Measurements from ENCODE around the gene SLC15A4.
A peak's percentile ranks its signal among the peaks of the same experiment; 100 is the strongest.
"Not testable (repeated sequence)": the region's sequence is repeated elsewhere in the genome, so short reads cannot be mapped to it uniquely, and the experiment has no call there.

SLC15A4 gene

DNA sequence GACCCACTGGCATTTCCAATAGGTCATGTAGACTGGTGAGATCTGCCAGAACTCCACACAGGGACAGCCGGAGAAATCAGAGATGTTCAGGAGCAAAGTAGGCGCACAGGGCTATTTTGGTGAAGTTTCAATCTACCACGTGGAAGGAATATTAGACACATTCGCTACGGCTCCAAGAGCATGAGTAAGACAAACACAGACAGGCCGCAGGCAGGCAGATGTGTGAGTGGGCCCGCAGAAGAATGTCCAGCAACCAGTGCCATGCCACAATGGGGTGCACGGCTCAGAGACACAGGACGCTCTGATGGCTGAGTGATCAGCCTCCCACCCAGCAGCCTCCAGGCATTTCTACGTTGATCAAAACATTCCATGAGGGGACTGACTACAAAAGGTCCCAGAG lies 10.4 kb downstream of the SLC15A4 start:
- DNase-seq: no peak

DNA sequence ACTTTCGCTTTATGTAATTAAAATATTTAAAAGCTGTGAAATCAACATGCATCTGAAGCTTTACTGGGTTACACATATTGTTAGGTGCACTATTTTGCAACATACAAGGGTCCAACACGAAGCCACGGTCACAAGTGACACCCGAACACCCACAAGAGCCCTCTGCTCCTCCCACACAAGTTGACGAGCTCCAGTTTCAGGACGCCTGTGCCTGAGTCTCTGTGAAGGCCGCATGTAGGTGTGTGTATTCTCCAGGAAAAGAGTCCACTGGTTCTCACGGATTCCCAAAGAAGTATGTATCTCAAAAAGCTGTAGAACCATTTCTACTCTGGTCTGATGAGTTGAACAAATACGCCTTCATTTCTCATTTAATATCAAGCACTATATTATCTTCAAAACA lies 12.0 kb downstream of the SLC15A4 start:
- peak; percentile 38 for DNase-seq

DNA sequence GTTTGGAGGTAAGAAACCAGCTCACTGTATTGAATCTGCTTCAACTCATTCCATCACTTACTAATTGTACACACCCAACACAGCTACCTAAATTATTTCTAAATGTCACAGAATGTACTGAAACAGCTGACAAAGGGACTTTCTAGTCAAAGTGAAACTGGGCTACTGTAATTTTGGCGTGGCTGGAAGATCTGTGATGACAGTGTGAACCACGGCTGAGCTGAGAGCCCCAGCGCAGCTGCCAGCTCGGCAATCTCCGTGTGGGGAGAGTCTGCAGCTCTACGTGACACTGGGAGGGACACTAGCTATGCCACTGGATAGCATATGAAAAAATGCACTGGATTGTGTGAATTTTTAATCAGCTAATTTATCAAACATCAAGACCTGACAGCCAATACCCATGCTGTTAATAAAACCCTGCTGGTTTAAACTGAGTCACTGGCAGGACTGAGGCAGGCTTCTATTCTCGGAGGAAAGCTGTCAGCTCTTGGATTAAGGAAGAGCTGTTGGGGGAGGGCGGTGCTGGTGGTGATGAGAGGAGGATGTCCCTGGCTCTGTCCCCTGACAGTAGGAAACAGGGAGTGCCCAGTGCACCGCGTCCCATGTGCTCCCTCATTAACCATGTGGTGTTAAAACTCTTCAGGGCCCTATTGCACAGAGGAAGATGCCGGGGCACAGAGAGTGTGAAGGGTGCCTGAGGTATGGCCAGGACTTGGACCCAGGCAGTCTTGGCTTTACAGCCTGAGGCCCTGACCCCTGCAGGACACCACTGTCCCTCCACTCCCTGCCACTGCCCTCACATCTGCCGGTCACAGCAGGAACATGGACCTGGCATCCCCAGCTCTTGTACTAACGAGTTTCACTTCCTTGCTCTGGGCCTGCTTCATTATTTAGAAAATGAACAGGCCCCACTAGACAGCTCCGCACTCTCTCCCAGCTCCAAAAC lies 13.3 kb downstream of the SLC15A4 start:
- peak; percentile 34 for DNase-seq

DNA sequence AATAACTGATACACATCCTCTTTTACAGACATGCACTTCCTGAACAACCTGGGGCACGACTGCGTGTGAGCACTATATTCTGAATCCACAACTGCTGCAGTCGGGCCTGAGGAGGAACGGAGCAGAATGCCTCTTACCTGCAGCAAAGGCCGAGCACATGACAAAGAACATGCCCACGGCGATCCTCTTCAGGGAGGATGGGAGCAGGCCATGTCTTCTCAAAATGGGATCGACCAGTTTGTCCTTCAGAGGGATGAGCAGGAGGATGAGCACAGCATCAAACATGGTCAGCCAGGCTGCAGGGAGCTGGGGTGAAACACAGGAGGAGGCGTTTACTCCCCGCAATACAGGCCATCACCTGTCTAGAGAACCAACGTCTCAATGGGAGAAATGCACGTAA lies 15.1 kb downstream of the SLC15A4 start:
- no peak for DNase-seq

DNA sequence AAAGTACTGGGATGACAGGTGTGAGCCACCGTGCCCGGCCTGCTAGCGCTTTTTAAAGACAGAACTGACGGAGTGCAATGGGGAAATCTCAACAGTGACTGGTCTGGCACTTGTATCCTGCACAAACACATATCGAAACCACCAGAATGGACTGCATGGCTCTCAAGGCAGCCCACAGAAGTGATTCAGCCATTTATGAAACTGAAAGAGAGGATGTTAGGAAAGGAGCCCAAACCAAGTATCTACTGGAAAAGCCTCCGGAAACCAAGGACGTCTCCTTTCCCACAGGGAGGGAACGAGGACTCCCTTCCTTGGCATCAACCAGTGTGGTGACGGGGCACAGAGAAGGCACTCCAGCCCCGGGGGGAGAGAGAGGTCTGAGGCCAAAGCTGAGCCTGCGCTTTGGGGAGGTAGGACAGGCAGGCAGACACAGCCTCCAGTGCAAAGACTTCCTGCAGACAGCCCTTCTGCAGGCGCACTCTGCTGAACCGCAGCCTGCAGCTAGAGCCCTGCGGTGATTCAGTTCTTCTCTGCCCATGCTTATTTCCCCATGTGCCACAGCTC lies 16.5 kb downstream of the SLC15A4 start:
- DNase-seq: no peak

DNA sequence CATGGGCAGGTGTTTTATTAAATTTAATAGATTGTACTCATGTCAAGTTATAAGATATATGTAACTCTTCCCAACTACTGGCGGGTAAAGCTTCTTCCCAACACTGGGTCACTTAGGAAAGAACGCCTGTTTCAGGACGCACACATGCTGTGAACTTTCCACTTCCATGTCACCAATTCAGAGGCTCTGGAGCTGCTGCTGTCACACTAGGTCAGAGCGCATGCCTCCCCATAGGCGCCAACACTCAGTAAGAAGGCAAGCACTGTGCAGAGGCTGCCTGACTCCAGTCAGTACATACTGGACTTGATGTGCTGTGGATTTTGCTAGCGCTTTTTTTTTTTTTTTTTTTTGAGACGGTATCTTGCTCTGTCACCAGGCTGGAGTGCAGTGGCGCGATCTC lies 17.2 kb downstream of the SLC15A4 start:
- DNase-seq: no peak

DNA sequence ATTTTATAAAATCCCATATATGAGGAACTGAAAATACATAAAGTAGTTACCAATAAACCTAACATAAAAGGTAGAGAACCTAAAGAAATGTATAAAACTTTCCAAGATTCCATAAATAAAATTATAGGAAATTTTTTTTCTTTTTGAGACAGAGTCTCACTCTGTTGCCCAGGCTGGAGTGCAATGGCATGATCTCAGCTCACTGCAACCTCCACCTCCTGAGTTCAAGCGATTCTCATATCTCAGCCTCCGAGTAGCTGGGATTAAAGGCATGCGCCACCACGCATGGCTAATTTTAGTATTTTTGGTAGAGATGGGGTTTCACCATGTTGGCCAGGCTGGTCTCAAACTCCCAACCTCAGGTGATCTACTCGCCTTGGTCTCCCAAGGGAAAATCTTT lies 18.4 kb downstream of the SLC15A4 start:
- DNase-seq: not testable (repeated sequence)

DNA sequence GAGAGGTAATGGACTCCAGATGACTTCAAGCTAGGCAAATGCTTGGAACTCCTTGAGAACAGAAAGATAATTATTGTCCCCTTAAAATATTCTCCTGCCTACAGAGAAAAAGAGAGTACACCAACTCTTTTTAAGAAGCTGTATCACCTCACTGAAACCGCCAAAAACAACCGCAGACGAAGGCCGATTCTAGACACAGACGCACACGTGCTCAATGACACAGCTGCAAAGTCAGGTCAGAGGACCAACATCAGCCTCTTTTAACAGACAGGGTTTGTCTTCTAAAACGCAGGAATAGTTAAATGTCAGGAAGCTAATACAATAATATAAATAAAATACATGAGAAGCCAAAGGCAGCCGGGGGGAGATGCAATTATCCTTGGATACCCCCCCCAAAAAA lies 19.0 kb downstream of the SLC15A4 start:
- DNase-seq: no peak

DNA sequence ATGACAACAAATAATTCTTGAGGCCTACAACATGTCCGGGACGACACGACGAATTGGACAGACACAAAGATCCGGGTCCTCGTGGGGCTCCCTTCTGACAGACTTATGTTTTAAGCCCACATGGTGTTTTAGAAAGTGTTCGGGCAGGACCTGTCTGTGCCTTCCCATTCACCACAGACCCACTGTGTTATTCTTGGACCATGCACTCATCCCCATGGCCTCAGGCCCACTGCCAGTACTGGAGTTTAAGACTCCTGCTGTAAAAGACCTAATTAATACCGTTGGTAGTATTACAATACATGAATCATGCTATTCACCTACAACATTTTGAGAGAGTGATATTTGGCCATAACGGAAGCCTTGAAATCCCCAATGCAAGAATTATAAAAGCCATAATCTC lies 20.0 kb downstream of the SLC15A4 start:
- no peak for DNase-seq

DNA sequence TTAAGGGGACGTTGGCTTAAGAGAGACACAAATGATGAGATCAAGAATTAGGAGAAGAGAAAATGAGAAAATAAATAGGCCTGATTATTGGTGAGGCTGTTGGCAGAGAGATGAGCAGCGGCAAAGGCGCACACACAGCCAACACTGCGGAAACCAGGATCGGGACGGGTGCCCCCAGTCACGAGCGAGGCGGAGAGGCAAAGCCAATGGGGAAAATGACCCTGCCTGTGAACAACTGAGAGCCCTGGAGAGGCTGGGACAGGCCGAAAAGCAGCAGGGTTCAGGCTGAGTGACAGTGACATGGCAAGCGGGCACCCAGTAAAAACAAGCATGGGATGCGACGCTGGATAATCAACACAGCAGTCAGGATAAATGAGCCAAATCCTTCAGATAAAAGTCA lies 21.0 kb downstream of the SLC15A4 start:
- DNase-seq: no peak

DNA sequence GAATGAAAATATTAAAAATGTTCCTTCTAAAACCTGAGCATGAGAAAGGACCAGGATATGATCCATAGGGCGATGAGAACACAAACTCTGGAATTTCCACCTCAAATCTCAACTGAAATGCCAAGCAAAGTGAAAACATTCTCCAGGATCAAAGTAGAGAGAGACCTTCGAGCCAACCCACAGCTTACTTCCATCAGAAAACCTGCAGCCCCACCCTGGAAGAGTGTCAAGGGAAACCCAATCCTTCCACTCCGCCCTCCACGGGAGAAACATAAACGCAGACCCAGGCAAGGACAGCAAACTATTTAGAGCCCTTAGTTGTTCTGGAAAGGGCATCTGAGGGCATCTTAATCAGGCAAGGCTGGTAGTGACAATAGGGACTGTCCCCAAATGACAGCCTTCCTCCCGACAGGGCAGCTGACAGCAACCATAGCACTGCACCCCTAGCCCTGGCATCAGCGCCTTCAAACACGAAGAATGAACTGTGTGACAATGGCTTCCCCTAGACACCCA lies 21.8 kb downstream of the SLC15A4 start:
- DNase-seq: no peak

DNA sequence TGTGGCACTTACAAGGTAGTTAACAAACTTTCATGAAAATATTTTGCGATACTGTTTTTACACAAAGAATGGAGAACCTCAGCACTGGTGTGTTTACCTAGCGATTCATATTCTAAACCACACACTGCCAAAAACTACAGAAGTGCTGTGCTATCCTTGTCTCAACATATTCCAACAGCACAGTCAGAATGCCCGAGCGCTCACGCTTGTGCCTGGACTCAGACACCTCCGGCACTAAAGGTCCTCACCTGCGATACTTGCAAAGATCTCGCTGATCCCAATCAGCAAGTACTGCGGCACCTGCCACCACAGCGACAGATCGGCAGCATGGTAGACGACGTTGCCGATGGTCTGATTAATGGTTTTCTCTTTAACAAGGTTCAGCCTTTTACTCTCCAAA lies 23.2 kb downstream of the SLC15A4 start:
- DNase-seq: no peak

DNA sequence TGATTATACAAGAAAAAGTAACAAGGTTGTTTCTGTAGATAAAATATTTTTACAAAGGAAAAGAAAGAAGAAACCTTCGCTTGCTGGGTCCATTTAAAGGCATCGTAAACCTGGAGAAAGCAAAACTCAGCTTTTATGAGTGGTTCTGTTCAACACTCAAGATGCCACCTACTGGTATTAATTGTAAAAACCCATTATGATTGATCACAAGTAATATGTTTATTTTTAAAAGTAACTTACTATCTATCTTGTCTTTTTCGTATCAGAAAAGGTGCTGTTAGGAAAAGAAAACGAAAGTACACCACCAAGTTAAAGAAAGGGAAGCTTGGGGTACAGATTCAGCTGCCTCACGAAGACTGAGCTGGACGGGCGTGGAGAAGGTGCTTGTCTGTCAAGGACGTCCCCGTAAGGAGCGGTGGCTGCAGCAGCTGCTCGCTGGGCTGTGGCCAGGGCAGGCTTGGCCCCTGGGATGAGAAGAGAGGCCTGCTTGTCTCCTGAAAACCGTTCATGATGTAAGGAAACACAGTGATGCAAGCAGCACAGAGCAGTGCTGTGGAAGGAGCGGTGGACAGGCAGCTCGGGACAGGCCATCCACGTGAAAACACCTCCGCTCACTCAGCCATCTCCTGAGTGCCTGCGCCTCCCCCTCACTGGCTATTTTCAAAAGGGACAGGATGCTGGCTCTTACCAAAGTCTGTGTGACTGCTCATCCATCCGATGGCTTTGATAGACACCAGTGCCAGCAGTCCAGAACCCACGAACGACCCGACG lies 25.0 kb downstream of the SLC15A4 start:
- DNase-seq: no peak

DNA sequence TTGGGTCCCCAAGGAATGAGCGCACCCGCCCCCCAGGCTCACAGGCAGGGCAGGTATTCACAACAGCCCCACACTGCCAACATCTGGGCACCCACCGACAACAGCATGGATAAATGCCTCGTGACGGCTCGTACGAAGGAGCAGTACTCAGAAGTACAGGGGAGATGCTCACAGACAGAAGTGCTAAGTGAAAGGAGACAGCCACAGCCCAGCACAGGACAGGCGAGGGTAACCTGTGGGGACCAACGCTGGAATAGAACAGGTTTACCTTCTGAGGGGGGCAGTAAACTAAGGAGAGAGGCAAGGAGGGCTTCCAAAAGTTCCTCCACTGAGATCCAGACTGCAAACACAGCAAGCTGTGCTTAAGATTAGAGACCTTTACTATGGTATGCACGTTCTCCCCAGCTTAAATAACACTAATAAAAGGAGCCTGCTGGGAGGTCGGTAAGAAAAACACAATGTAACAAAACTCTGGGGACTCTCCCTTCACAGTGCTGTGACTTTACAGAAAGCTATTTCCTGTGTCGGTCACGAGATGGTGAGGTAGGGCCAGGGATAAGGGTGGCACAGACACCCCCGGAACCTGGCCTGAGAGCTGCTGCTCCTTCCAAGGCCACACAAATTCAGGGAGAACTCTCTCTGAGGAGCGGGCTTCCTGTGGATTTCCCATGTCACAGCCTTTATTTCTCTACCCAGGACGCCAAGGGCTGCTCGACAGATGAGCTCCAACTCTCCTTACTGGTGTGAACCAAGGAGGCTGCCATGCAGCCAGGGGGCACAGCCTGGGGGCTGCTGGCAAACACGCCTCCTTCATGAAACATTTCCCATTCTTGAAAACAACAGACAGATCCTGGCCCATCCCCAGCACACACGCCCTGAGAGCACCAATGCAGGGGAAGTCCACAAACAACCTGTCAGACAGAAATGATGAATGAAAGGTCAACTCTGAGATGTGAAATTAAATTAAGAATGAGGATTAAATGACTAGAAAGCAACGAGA lies 26.3 kb downstream of the SLC15A4 start:
- DNase-seq: no peak

DNA sequence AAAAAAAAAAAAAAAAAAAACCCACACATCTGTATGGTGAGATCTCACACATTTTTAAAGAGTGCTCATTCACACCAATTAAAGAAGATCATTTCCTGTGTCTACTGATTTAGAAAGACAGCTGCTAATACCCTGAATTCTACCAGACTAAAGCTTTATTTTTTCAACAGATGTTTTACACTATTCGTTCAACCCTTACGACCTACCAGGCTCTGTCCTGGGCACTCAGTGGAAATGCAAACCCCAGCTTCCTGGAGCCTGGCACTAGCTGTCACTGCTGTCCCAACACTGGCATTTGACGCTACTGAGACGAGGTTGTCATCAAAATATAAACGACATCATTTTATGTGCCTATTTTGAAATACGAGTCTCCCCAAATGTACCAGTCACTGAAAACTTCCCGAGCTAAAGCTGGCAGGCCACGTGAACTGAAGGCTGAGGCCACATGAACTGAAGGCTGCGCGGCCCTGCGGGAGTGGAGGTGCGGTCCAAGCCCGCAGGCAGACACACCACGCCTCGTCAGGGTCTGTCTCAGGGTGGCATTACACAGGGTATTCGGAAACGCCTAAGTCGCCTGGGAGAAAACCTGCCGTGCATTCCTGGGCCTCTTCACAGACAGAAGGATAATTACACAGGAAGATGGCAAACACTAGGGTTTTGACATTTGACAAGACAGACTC lies 27.2 kb downstream of the SLC15A4 start:
- peak; percentile 44 for DNase-seq

DNA sequence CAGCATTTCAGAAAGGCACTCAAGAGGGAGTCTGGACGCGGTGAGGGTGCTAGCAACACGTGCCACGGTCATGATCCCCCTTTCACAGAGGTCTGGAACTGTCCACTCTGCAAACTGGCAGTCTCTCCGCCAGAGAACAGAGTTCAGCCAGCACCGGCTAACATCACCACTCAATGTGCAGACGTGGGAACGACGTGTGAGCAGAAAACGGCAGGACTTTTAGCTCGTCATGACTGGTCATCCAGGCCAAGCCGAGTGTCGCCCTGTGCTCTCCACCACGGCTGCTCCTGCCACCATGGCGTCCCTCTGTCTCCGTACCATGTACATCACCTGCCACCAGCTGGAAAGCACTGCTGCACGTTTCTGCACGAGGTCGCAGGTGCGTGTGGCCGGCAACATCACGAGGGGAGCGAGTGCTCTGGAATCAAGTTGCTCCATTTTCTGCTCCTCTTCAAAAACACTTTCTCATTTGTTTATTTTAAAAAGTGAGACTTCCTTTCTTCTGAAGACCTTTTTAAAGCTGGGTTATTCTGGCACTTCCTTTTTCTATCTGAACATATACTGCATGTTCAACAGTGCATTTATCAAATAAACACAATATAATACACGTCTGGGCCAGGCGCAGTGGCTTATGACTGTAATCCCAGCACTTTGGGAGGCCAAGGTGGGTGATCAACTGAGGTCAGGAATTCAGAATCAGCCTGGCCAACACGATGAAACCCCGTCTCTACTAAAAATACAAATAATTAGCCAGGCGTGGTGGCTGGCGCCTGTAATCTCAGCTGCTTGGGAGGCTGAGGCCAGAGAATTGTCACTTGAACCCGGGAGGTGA lies 28.0 kb downstream of the SLC15A4 start:
- no peak for DNase-seq

DNA sequence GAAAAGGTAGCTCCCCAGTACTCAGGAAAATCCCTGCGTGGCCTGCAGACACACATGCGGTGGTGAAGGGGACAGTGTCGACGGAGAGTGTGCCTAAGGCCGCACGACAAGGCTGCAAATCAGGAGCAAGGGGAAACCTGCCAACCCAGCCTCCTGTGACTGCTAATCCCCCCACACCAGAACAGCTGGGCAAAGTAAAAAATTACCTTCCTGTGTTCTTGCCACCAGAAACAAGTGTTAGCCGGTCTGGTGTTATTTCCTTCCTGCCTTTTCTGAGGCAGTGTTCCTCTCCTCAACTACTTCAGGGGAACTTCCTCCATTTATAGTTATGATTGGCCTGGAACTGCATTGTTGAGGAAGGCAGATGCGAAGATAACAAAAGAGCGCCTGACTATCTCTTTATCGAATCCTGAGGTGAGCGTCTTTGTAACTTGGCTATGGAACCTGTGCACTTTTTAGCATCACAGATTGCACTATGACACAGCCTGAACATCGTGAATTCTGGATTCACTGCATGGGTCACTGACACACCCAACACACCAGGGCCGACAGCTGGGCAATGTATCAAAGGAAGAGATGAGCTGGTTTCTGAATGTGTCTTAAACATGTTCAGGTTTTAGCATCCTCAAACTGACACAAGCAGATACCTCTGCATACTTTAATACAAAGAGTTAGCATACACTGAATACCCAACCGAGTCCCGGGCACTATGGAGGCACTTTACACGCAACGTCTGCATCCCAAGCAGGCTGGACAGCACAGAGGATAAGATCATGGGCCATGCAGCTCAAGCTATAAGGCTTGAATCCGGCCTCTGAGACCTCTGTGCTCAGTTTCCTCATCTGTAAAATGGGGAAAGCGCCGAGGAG lies 28.9 kb downstream of the SLC15A4 start:
- DNase-seq: peak; percentile 57

DNA sequence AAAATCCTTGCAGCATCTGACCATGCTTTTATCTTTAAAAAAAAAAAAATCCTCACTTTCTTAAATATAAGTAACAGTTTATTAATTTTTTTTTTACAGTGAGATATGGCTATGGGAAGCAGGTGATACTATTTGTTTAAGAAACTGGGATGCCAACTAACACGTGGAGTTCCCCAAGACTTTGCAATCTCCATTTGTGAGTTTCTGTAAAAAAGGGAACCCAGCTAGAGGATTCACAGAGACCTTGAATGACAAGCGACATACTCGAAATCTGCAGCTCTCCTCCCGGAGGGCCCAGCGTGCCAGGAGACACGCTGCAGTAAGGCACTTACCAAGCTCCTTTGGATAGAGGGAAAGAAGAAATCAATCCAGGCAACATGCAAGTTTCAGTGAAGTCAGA lies 30.1 kb downstream of the SLC15A4 start:
- no peak for DNase-seq

DNA sequence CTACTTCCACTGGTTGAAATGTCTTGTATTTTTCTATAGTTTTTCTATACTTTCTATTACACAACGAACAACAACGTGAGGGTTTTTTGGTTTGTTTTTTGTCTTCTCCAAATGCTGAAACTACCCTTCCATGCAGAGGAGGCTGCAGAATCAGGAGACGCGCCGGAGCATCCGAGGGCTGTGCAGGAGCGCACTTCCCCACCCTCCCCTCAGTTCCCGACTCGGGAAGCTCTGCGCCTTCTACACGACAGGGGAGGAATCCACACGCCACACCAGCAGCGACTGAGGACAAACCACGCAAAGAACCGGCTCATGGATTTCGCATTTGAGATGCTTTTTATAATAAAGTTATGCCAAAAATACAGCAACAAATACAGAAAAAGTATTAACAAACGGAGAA lies 30.9 kb downstream of the SLC15A4 start:
- no peak for DNase-seq

DNA sequence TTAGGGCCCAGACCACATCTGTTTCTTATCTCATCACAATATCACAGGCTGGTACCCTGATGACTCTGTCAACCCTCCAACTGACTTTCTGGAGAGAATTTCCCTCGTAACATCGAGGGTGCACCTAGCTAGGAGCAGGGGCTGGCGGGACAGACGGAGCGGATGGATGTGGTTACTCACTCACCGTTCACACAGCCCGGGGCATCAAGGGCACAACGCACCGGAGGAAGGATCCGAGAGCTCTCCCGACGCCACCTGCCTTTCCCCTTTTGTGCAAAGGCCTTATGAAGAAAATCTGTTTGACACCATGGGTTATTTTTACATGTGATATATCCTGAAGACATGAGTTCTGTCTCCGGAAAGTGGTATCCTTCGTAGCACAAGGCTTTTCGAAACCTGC lies 31.4 kb downstream of the SLC15A4 start:
- DNase-seq: no peak
